HG03175 (cell line): ENCODE data around the gene ACBD6.
A peak's percentile ranks its signal among the peaks of the same experiment; 100 is the strongest.

Source experiments
- ATAC-seq: cut with Tn5 transposase; IDR thresholded peaks from one replicate; pipeline ENCODE4 v1.9.1; 2021; ENCODE audit warnings: mild to moderate bottlenecking, moderate library complexity; ENCODE audit not compliant: unreplicated experiment

The ACBD6 gene

GRCh38 chr1:180376253-180376652, 126.1 kb downstream of the ACBD6 start:
- no peak for ATAC-seq

- no peak for ATAC-seq
Observed at GRCh38 chr1:180372728-180373127, 129.6 kb downstream of the ACBD6 start.

- ATAC-seq: no peak
Observed at GRCh38 chr1:180370597-180370996, 131.8 kb downstream of the ACBD6 start.

- no peak for ATAC-seq
Observed at GRCh38 chr1:180370188-180370587, 132.2 kb downstream of the ACBD6 start.

- ATAC-seq: no peak
Observed at GRCh38 chr1:180369061-180369460, 133.3 kb downstream of the ACBD6 start.

GRCh38 chr1:180366371-180367068, 135.9 kb downstream of the ACBD6 start:
- ATAC-seq: no peak

- ATAC-seq: no peak
Observed at GRCh38 chr1:180365039-180365438, 137.3 kb downstream of the ACBD6 start.

GRCh38 chr1:180363246-180363995, 139.0 kb downstream of the ACBD6 start:
- ATAC-seq: no peak

GRCh38 chr1:180360333-180361075, 141.9 kb downstream of the ACBD6 start:
- no peak for ATAC-seq

GRCh38 chr1:180358649-180359048, 143.7 kb downstream of the ACBD6 start:
- ATAC-seq: no peak

- no peak for ATAC-seq
Observed at GRCh38 chr1:180353945-180354344, 148.4 kb downstream of the ACBD6 start.

- ATAC-seq: no peak
Observed at GRCh38 chr1:180352588-180352987, 149.8 kb downstream of the ACBD6 start.

GRCh38 chr1:180352021-180352420, 150.4 kb downstream of the ACBD6 start:
- no peak for ATAC-seq

GRCh38 chr1:180345148-180345547, 157.2 kb downstream of the ACBD6 start:
- ATAC-seq: no peak

GRCh38 chr1:180343921-180344769, 158.2 kb downstream of the ACBD6 start:
- peak; percentile 66 for ATAC-seq

- ATAC-seq: no peak
Observed at GRCh38 chr1:180327089-180327488, 175.3 kb downstream of the ACBD6 start.

- no peak for ATAC-seq
Observed at GRCh38 chr1:180312926-180313325, 189.5 kb downstream of the ACBD6 start.

GRCh38 chr1:180311011-180311730, 191.2 kb downstream of the ACBD6 start:
- no peak for ATAC-seq

GRCh38 chr1:180310095-180310494, 192.3 kb downstream of the ACBD6 start:
- no peak for ATAC-seq

GRCh38 chr1:180309338-180309737, 193.0 kb downstream of the ACBD6 start:
- ATAC-seq: no peak
